SK-N-SH (cell line): ENCODE measurements around the gene TRAK1. TPM values are rescaled to one million over a fixed set of nuclear protein-coding genes. Genes with fewer than 3 reads are reported as not detected.

Experiments used
- CTCF ChIA-PET: fragments of 300-600, 350-600 bp; formaldehyde crosslinking; extraction: SDS; loops from one replicate; lab custom pipeline; 2021; lab: Yijun Ruan, JAX
- POLR2A ChIA-PET: fragments of 350-600 bp; sonication (Branson Sonifier 250); formaldehyde crosslinking; extraction: SDS; loops from one replicate; lab custom pipeline; 2020; ENCODE audit warnings: antibody characterized with exemption, inconsistent platforms; lab: Yijun Ruan, JAX
- DNase-seq: peaks from one replicate; pipeline ENCODE4 v3.0.0; 2012
- H2AFZ ChIP-seq: fragments of 200-600 bp; sonication (generic); 2 replicates; pipeline ENCODE4 v1.8.1; 2016; ENCODE audit warnings: antibody characterized with exemption, mild to moderate bottlenecking, low read depth
- H3F3A ChIP-seq: fragments of 200-600 bp; sonication (generic); replicated peaks from 2 replicates; pipeline ENCODE3; 2016; ENCODE audit warnings: antibody characterized with exemption, mild to moderate bottlenecking; ENCODE audit not compliant: insufficient read depth
- H3K27ac ChIP-seq, 2 experiments: fragments of 200-500 bp in 1 of 2; fragments of 200-600 bp in 1 of 2; sonication (Bioruptor generic) in 1 of 2; sonication (generic), shearing (Covaris generic) in 1 of 2; 2 replicates each; pipeline versions ENCODE4 v1.5.1 to v1.6.1; 2014 to 2016; ENCODE audit warnings: low read depth in 2 of 2, inconsistent platforms in 1 of 2, low read length in 1 of 2, mild to moderate bottlenecking in 1 of 2, mixed read lengths in 1 of 2
- H3K27me3 ChIP-seq: fragments of 200-600 bp; sonication (generic), shearing (Covaris generic); 2 replicates; pipeline ENCODE4 v1.6.1; 2016; ENCODE audit warnings: mixed run types; ENCODE audit not compliant: insufficient read depth
- H3K36me3 ChIP-seq, 2 experiments: fragments of 200-500 bp in 1 of 2; fragments of 200-600 bp in 1 of 2; sonication (Bioruptor generic) in 1 of 2; sonication (generic) in 1 of 2; replicated peaks in 1 of 2; 2 replicates each; pipeline versions ENCODE3 to v1.5.1; 2014 to 2016; ENCODE audit warnings: low read length in 1 of 2, mild to moderate bottlenecking in 1 of 2; ENCODE audit not compliant: insufficient read depth in 2 of 2, control insufficient read depth in 1 of 2
- H3K4me1 ChIP-seq, 2 experiments: fragments of 200-500 bp in 1 of 2; fragments of 200-600 bp in 1 of 2; sonication (Bioruptor generic) in 1 of 2; sonication (generic), shearing (Covaris generic) in 1 of 2; 2 replicates each; pipeline versions ENCODE4 v1.5.1 to v1.6.1; 2014 to 2016; ENCODE audit warnings: low read depth in 1 of 2, low read length in 1 of 2, mixed run types in 1 of 2; ENCODE audit not compliant: insufficient read depth in 2 of 2, control insufficient read depth in 1 of 2
- H3K4me2 ChIP-seq: fragments of 200-600 bp; sonication (generic), shearing (Covaris generic); 2 replicates; pipeline ENCODE4 v1.6.1; 2017; ENCODE audit warnings: mixed run types
- H3K4me3 ChIP-seq, 2 experiments: fragments of 200-500 bp in 1 of 2; fragments of 200-600 bp in 1 of 2; sonication (Bioruptor generic) in 1 of 2; sonication (generic), shearing (Covaris generic) in 1 of 2; 2 replicates each; pipeline versions ENCODE4 v1.5.1 to v1.8.1; 2014 to 2016; ENCODE audit warnings: low read depth in 2 of 2, inconsistent platforms in 1 of 2, low read length in 1 of 2, mild to moderate bottlenecking in 1 of 2, mixed read lengths in 1 of 2, moderate library complexity in 1 of 2
- H3K79me2 ChIP-seq: fragments of 200-600 bp; sonication (generic); 2 replicates; pipeline ENCODE4 v1.8.1; 2017; ENCODE audit warnings: mild to moderate bottlenecking; ENCODE audit not compliant: insufficient read depth
- H3K9ac ChIP-seq: fragments of 200-600 bp; sonication (generic); 2 replicates; pipeline ENCODE4 v1.6.1; 2017; ENCODE audit warnings: mixed run types
- H3K9me2 ChIP-seq: fragments of 200-600 bp; sonication (generic); 2 replicates; pipeline ENCODE4 v1.6.1; 2017; ENCODE audit warnings: mixed run types
- H3K9me3 ChIP-seq: fragments of 200-600 bp; sonication (generic); 2 replicates; pipeline ENCODE4 v1.6.1; 2017; ENCODE audit warnings: mixed run types, mild to moderate bottlenecking, moderate library complexity
- H4K20me1 ChIP-seq: fragments of 200-600 bp; sonication (generic); 2 replicates; pipeline ENCODE4 v1.6.1; 2017; ENCODE audit warnings: mild to moderate bottlenecking, mixed run types; ENCODE audit not compliant: insufficient read depth
- CHD2 ChIP-seq: fragments of 150-350 bp; IDR thresholded peaks from 2 replicates; pipeline ENCODE4 v1.6.1; 2018; ENCODE audit warnings: low read length; ENCODE audit not compliant: partially characterized antibody
- CTCF ChIP-seq: fragments of 200-600 bp; sonication (generic); IDR thresholded peaks from 2 replicates; pipeline ENCODE4 v1.6.1; 2017; ENCODE audit warnings: antibody characterized with exemption, mild to moderate bottlenecking, moderate library complexity
- ELF1 ChIP-seq: IDR thresholded peaks from 2 replicates; pipeline ENCODE4 v1.4.0; 2012
- GATA2 ChIP-seq: sonication (generic); formaldehyde crosslinking; IDR thresholded peaks from 2 replicates; pipeline ENCODE4 v1.5.0; 2020; ENCODE audit warnings: mild to moderate bottlenecking, missing genetic modification reagents
- JUND ChIP-seq: IDR thresholded peaks from 2 replicates; pipeline ENCODE4 v1.4.0; 2012
- MEF2A ChIP-seq: IDR thresholded peaks from 2 replicates; pipeline ENCODE4 v1.4.0; 2012; ENCODE audit warnings: low read depth, borderline replicate concordance
- MXI1 ChIP-seq: IDR thresholded peaks from 2 replicates; pipeline ENCODE4 v1.6.1; 2012; ENCODE audit warnings: mild to moderate bottlenecking, low read depth, low read length, improper control_type of control experiment
- NRF1 ChIP-seq: IDR thresholded peaks from 2 replicates; pipeline ENCODE4 v1.6.1; 2012; ENCODE audit warnings: low read depth, mild to moderate bottlenecking, low read length
- RCOR1 ChIP-seq: fragments of 150-350 bp; IDR thresholded peaks from 2 replicates; pipeline ENCODE4 v1.6.1; 2017; ENCODE audit warnings: antibody characterized with exemption, low read length
- SMC3 ChIP-seq: IDR thresholded peaks from 2 replicates; pipeline ENCODE4 v1.6.1; 2012; ENCODE audit warnings: low read depth, low read length, improper control_type of control experiment
- TAF1 ChIP-seq: IDR thresholded peaks from 2 replicates; pipeline ENCODE4 v1.6.1; 2012; ENCODE audit warnings: low read depth, mild to moderate bottlenecking, low read length, moderate library complexity, borderline replicate concordance
- ZBTB33 ChIP-seq: IDR thresholded peaks from 2 replicates; pipeline ENCODE4 v1.4.0; 2012; ENCODE audit warnings: low read depth, borderline replicate concordance
- WGBS: methylation state at CpG from one replicate; pipeline ENCODE4 v1.1.6; 2017; ENCODE audit warnings: low lambda C conversion rate; 5-methylcytosine and 5-hydroxymethylcytosine counted together
- polyA plus RNA-seq, 3 experiments: library from polyadenylated mRNA; depleted of rRNA; stranded (reverse); fragments of >200 nt; gene quantifications; 2 replicates each; pipeline ENCODE4 v1.2.3, GENCODE V29; 2012

Gene TRAK1
- polyA plus RNA-seq, 1 of the 3 experiments (the other 2 are of a cell fraction), result 12.5 TPM

- no peaks in the 10 kb centered on the region for H3K27me3 ChIP-seq
- H3K4me2 ChIP-seq, result no peak overlapping the region
- DNase-seq, result no peak
- TF ChIP-seq ZBTB33, result no peak
- no peak for TF ChIP-seq GATA2
- no peak for TF ChIP-seq MEF2A
- CTCF ChIA-PET, result interaction anchor here (0.7 to 9.1 kb wide), 4 partner anchors 10 to 16 kb away, joined by 3 to 70 read pairs (median 4); no protein-coding TSS in a partner anchor
- POLR2A ChIA-PET, result interaction anchor here (0.9 kb wide), 1 partner anchor 16 kb away, joined by 3 read pairs; no protein-coding TSS in a partner anchor
- H3K9me3 ChIP-seq, result no peaks in the 10 kb centered on the region
- H3K9me2 ChIP-seq, result no peaks in the 10 kb centered on the region
- H2AFZ ChIP-seq, result no peak overlapping the region
- peaks cover 4% of the 10 kb centered on the region; the same call in 1 of the 2 replicates for H4K20me1 ChIP-seq
- H3K9ac ChIP-seq, result no peak overlapping the region
- H3K4me3 ChIP-seq, result no peak overlapping the region
- H3K79me2 ChIP-seq, result no peaks in the 10 kb centered on the region
- H3K4me1 ChIP-seq, result peaks cover 7 to 8% of the 10 kb centered on the region in 2 experiments; a peak in 3 of 4 replicates
- H3K27ac ChIP-seq, result no peak overlapping the region
- H3F3A ChIP-seq, result peaks cover 10% of the 10 kb centered on the region
- WGBS, result 91% methylated on average over 9 of the region's 10 CpGs
- H3K36me3 ChIP-seq, result no peaks in the 10 kb centered on the region
Observed at GRCh38 chr3:42174679-42175385, 83.7 kb downstream of the TRAK1 start.

GRCh38 chr3:42175386-42176240 lies 84.5 kb downstream of the TRAK1 start:
- no peaks in the 10 kb centered on the region for H3K27me3 ChIP-seq
- 94% methylated on average over 9 of the region's 9 CpGs for WGBS
- CTCF ChIA-PET, result interaction anchor here (1.6 to 9.1 kb wide), 2 partner anchors 11 to 16 kb away, joined by 3 to 70 read pairs; no protein-coding TSS in a partner anchor

More at GRCh38 chr3:42175386-42176240, 84.5 kb downstream of the TRAK1 start:
- H3K27ac ChIP-seq, result no peak overlapping the region
- no peak overlapping the region for H2AFZ ChIP-seq
- peaks cover 10% of the 10 kb centered on the region for H3F3A ChIP-seq
- H3K4me2 ChIP-seq, result no peak overlapping the region
- H3K9ac ChIP-seq, result no peak overlapping the region
- no peak overlapping the region for H3K4me3 ChIP-seq
- no peaks in the 10 kb centered on the region for H3K9me3 ChIP-seq
- no peaks in the 10 kb centered on the region for H3K79me2 ChIP-seq
- POLR2A ChIA-PET, result interaction anchor here (0.9 kb wide), 1 partner anchor 15 kb away, joined by 3 read pairs; no protein-coding TSS in a partner anchor
- H3K36me3 ChIP-seq, result no peaks in the 10 kb centered on the region
- peaks cover 4% of the 10 kb centered on the region; the same call in 1 of the 2 replicates for H4K20me1 ChIP-seq
- no peak for DNase-seq
- TF ChIP-seq NRF1 (no peak), CTCF (no peak), SMC3 (no peak), JUND (no peak), CHD2 (no peak), ELF1 (no peak), RCOR1 (no peak), TAF1 (no peak), MXI1 (no peak)
- H3K4me1 ChIP-seq, result peaks cover 5 to 9% of the 10 kb centered on the region in 2 experiments; a peak in 3 of 4 replicates
- H3K9me2 ChIP-seq, result no peaks in the 10 kb centered on the region
